Measurements from ENCODE around the gene H2BK1. TPM values are rescaled to one million over a fixed set of nuclear protein-coding genes. Genes with fewer than 3 reads are reported as not detected.

Gene H2BK1
- total RNA-seq, 1 experiment from 2014 or later = not detected

GRCh38 chr7:151238190-151238810 lies 28.0 kb upstream of the H2BK1 start:
- Histone ChIP-seq H3K9me3 (ENCODE audit: control insufficient read depth, insufficient read depth, low read depth, low read length) (no peaks in the 10 kb centered on the region), H3K27ac (ENCODE audit: low read length) (no peak overlapping the region), H3K4me3 (ENCODE audit: low read depth in 2 of 2, low read length in 2 of 2) (no peak overlapping the region), H3K4me1 (ENCODE audit: control insufficient read depth, insufficient read depth, low read length) (peaks cover 7% of the 10 kb centered on the region), H3K27me3 (ENCODE audit: control insufficient read depth, insufficient read depth, low read length) (no peaks in the 10 kb centered on the region), H3K36me3 (ENCODE audit: control insufficient read depth, insufficient read depth, low read length) (no peaks in the 10 kb centered on the region; the same call in none of the 2 replicates)
- DNase-seq (ENCODE audit: low read depth, low spot score) = no peak
- ChIA-PET POLR2A (no interaction called here), CTCF (no interaction called here)
- TF ChIP-seq CTCF (IDR thresholded peaks at IDR 0.05) = no peak
- no TSS peak for BruUV-seq (replicated peaks)
- in situ Hi-C loops (cut with HindIII; ENCODE audit: low pct_unique_long_range_greater_than_20kb, low sequenced_read_pairs) = no loop called here
- intact Hi-C loops (cut with micrococcal nuclease; ENCODE audit: unreplicated experiment) = no loop called here
- no peak for ATAC-seq

GRCh38 chr7:151237244-151238189 lies 27.2 kb upstream of the H2BK1 start:
- Histone ChIP-seq H3K27me3 (ENCODE audit: control insufficient read depth, insufficient read depth, low read length) (no peaks in the 10 kb centered on the region), H3K9me3 (ENCODE audit: control insufficient read depth, insufficient read depth, low read depth, low read length) (no peaks in the 10 kb centered on the region), H3K4me1 (ENCODE audit: control insufficient read depth, insufficient read depth, low read length) (peaks cover 9% of the 10 kb centered on the region), H3K27ac (ENCODE audit: low read length) (no peak overlapping the region), H3K36me3 (ENCODE audit: control insufficient read depth, insufficient read depth, low read length) (no peaks in the 10 kb centered on the region; the same call in none of the 2 replicates), H3K4me3 (ENCODE audit: low read depth in 2 of 2, low read length in 2 of 2) (no peak overlapping the region)
- in situ Hi-C loops (cut with HindIII; ENCODE audit: low pct_unique_long_range_greater_than_20kb, low sequenced_read_pairs) = no loop called here
- POLR2A ChIA-PET = interaction anchor here (0.5 kb wide), 1 partner anchor 324 kb away, joined by 9 read pairs; no protein-coding TSS in a partner anchor
- no peak for TF ChIP-seq POLR2AphosphoS5 (IDR thresholded peaks at IDR 0.05; ENCODE audit: low read depth, low read length)
- TF ChIP-seq SIN3A (IDR thresholded peaks at IDR 0.05; ENCODE audit: borderline replicate concordance, insufficient read depth, low read depth, low read length) = no peak
- TF ChIP-seq REST (IDR thresholded peaks at IDR 0.05; ENCODE audit: insufficient read depth in 1 of 2, low read depth in 2 of 2, low read length in 1 of 2) = no peak
- TF ChIP-seq TCF7L2 (IDR thresholded peaks at IDR 0.05; ENCODE audit: low read depth, low read length) = no peak
- no peak for TF ChIP-seq CTCF (IDR thresholded peaks at IDR 0.05)
- intact Hi-C loops (cut with micrococcal nuclease; ENCODE audit: unreplicated experiment) = no loop called here
- DNase-seq (ENCODE audit: low read depth, low spot score) (no peak), ATAC-seq (no peak)
- CTCF ChIA-PET = no interaction called here
- no TSS peak for BruUV-seq (replicated peaks)

All from Panc1 (cell line).